Measurements from ENCODE around the gene MEGF10.

DNA sequence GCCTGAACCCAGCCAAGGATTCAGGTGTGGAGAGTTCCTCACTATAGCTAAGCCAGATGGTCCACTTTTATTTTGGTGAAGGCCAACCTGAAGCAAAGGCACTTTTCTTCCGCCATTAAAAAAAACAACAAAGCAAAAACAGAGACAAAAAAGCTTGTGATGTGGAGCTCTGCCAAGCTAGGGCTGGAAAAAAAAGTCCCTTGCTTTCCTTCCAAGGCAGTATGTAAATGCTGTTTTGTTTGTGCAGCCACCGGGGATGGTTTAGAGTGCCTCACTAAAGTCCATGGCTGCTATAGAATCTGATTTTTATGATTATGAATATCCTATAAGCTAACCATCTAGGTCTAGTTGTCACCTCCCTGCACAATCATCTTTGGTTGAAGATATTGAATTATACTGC lies 14.9 kb downstream of the MEGF10 start:
- TF ChIP-seq, protein P1, sequence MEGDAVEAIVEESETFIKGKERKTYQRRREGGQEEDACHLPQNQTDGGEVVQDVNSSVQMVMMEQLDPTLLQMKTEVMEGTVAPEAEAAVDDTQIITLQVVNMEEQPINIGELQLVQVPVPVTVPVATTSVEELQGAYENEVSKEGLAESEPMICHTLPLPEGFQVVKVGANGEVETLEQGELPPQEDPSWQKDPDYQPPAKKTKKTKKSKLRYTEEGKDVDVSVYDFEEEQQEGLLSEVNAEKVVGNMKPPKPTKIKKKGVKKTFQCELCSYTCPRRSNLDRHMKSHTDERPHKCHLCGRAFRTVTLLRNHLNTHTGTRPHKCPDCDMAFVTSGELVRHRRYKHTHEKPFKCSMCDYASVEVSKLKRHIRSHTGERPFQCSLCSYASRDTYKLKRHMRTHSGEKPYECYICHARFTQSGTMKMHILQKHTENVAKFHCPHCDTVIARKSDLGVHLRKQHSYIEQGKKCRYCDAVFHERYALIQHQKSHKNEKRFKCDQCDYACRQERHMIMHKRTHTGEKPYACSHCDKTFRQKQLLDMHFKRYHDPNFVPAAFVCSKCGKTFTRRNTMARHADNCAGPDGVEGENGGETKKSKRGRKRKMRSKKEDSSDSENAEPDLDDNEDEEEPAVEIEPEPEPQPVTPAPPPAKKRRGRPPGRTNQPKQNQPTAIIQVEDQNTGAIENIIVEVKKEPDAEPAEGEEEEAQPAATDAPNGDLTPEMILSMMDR (IDR thresholded peaks at IDR 0.05; ENCODE audit: poor library complexity, severe bottlenecking): no peak
- TF ChIP-seq POLR2AphosphoS5 (IDR thresholded peaks at IDR 0.05) (no peak), EP300 (conservative IDR thresholded peaks at IDR 0.05; ENCODE audit: poor library complexity, severe bottlenecking) (no peak)
- TF ChIP-seq, protein P2, sequence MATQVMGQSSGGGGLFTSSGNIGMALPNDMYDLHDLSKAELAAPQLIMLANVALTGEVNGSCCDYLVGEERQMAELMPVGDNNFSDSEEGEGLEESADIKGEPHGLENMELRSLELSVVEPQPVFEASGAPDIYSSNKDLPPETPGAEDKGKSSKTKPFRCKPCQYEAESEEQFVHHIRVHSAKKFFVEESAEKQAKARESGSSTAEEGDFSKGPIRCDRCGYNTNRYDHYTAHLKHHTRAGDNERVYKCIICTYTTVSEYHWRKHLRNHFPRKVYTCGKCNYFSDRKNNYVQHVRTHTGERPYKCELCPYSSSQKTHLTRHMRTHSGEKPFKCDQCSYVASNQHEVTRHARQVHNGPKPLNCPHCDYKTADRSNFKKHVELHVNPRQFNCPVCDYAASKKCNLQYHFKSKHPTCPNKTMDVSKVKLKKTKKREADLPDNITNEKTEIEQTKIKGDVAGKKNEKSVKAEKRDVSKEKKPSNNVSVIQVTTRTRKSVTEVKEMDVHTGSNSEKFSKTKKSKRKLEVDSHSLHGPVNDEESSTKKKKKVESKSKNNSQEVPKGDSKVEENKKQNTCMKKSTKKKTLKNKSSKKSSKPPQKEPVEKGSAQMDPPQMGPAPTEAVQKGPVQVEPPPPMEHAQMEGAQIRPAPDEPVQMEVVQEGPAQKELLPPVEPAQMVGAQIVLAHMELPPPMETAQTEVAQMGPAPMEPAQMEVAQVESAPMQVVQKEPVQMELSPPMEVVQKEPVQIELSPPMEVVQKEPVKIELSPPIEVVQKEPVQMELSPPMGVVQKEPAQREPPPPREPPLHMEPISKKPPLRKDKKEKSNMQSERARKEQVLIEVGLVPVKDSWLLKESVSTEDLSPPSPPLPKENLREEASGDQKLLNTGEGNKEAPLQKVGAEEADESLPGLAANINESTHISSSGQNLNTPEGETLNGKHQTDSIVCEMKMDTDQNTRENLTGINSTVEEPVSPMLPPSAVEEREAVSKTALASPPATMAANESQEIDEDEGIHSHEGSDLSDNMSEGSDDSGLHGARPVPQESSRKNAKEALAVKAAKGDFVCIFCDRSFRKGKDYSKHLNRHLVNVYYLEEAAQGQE (IDR thresholded peaks at IDR 0.05; ENCODE audit: borderline replicate concordance): no peak

Data from neural cell (in vitro differentiated cells).